Gastrocnemius medialis (tissue), 4 donors: ENCODE data around the gene CPM.

Experiments
- POLR2A ChIP-seq, 2 donors: fragments of 450-650 bp; IDR thresholded peaks; one replicate each; pipeline ENCODE4 v1.6.1; 2017; ENCODE audit warnings: antibody characterized with exemption in 2 of 2, mild to moderate bottlenecking in 2 of 2, moderate library complexity in 2 of 2
- TF ChIP-seq, protein P1 (sequence below), 5 experiments: fragments of 450-650 bp in 3 of 5; fragments of 200-600 bp in 2 of 5; sonication (generic) in 2 of 5; IDR thresholded peaks in 4 of 5; conservative IDR thresholded peaks in 1 of 5; 1 replicate in 4 of 5; 2 replicates in 1 of 5; pipeline ENCODE4 v1.5.1; 2016 to 2019; ENCODE audit warnings: antibody characterized with exemption in 5 of 5, mild to moderate bottlenecking in 3 of 5, moderate library complexity in 3 of 5

GRCh38 chr12:68825569-68826217 is 107.3 kb downstream of the CPM start:
- TF ChIP-seq, protein P1, sequence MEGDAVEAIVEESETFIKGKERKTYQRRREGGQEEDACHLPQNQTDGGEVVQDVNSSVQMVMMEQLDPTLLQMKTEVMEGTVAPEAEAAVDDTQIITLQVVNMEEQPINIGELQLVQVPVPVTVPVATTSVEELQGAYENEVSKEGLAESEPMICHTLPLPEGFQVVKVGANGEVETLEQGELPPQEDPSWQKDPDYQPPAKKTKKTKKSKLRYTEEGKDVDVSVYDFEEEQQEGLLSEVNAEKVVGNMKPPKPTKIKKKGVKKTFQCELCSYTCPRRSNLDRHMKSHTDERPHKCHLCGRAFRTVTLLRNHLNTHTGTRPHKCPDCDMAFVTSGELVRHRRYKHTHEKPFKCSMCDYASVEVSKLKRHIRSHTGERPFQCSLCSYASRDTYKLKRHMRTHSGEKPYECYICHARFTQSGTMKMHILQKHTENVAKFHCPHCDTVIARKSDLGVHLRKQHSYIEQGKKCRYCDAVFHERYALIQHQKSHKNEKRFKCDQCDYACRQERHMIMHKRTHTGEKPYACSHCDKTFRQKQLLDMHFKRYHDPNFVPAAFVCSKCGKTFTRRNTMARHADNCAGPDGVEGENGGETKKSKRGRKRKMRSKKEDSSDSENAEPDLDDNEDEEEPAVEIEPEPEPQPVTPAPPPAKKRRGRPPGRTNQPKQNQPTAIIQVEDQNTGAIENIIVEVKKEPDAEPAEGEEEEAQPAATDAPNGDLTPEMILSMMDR (IDR thresholded peaks at IDR 0.05 in 4 of 5, conservative IDR thresholded peaks at IDR 0.05 in 1 of 5): no peak
- TF ChIP-seq POLR2A (IDR thresholded peaks at IDR 0.05): no peak
